SK-N-SH treated with all-trans-retinoic acid at 6 μM for 48 hours (cell line): ENCODE data around the gene KCNK6.

Experiments used
- ATAC-seq: fragments of 200-7000 bp; cut with Tn5 transposase; 3 replicates; pipeline ENCODE4 v1.9.1; 2020; ENCODE audit warnings: mild to moderate bottlenecking, moderate library complexity
- ARNTL ChIP-seq: fragments of 450-650 bp; formaldehyde crosslinking; IDR thresholded peaks from 2 replicates; pipeline ENCODE4 v1.5.0; 2020; ENCODE audit warnings: low read depth, mild to moderate bottlenecking, moderate library complexity, borderline replicate concordance
- BACH2 ChIP-seq: fragments of 250-450 bp; sonication (Bioruptor Pico); IDR thresholded peaks from 2 replicates; pipeline ENCODE4 v1.9.0; 2021; ENCODE audit warnings: mild to moderate bottlenecking, borderline replicate concordance
- CSDC2 ChIP-seq: fragments of 250-450 bp; sonication (Bioruptor Pico); IDR thresholded peaks from 2 replicates; pipeline ENCODE4 v1.5.0; 2020; ENCODE audit warnings: mild to moderate bottlenecking, moderate library complexity
- ESRRG ChIP-seq: fragments of 250-450 bp; sonication (Bioruptor Pico); IDR thresholded peaks from 2 replicates; pipeline ENCODE4 v1.6.1; 2021; ENCODE audit warnings: mild to moderate bottlenecking
- GLIS3 ChIP-seq: fragments of 250-450 bp; sonication (Bioruptor Pico); IDR thresholded peaks from 2 replicates; pipeline ENCODE4 v1.5.0; 2020; ENCODE audit warnings: mild to moderate bottlenecking, moderate library complexity
- ISL1 ChIP-seq: fragments of 250-450 bp; sonication (Bioruptor Pico); IDR thresholded peaks from 2 replicates; pipeline ENCODE4 v2.1.2; 2022; ENCODE audit warnings: mild to moderate bottlenecking, moderate library complexity
- PATZ1 ChIP-seq: fragments of 250-450 bp; sonication (Bioruptor Pico); IDR thresholded peaks from 2 replicates; pipeline ENCODE4 v1.8.0; 2020; ENCODE audit warnings: mild to moderate bottlenecking, moderate library complexity, borderline replicate concordance
- POU6F1 ChIP-seq: fragments of 250-450 bp; sonication (Bioruptor Pico); IDR thresholded peaks from 2 replicates; pipeline ENCODE4 v1.8.0; 2021; ENCODE audit warnings: low read depth, mild to moderate bottlenecking, moderate library complexity, borderline replicate concordance
- RARB ChIP-seq: fragments of 250-450 bp; sonication (Bioruptor Pico); IDR thresholded peaks from 2 replicates; pipeline ENCODE4 v1.8.0; 2021; ENCODE audit warnings: mild to moderate bottlenecking, moderate library complexity
- SNAI2 ChIP-seq: fragments of 250-450 bp; sonication (Bioruptor Pico); IDR thresholded peaks from 2 replicates; pipeline ENCODE4 v1.5.0; 2020; ENCODE audit warnings: mild to moderate bottlenecking, moderate library complexity
- TCF4 ChIP-seq: fragments of 250-450 bp; sonication (Bioruptor Pico); IDR thresholded peaks from 2 replicates; pipeline ENCODE4 v1.8.0; 2021; ENCODE audit warnings: mild to moderate bottlenecking, moderate library complexity, borderline replicate concordance
- TOX ChIP-seq: fragments of 250-450 bp; sonication (Bioruptor Pico); IDR thresholded peaks from 2 replicates; pipeline ENCODE4 v1.8.0; 2021; ENCODE audit warnings: mild to moderate bottlenecking, moderate library complexity, borderline replicate concordance
- TSHZ2 ChIP-seq: fragments of 250-450 bp; sonication (Bioruptor Pico); IDR thresholded peaks from 2 replicates; pipeline ENCODE4 v1.5.0; 2020; ENCODE audit warnings: mild to moderate bottlenecking, moderate library complexity
- ZC3H10 ChIP-seq: fragments of 250-450 bp; sonication (Bioruptor Pico); IDR thresholded peaks from 2 replicates; pipeline ENCODE4 v1.5.1; 2021; ENCODE audit warnings: mild to moderate bottlenecking, moderate library complexity
- ZFP3 ChIP-seq: fragments of 250-450 bp; sonication (Bioruptor Pico); IDR thresholded peaks from 2 replicates; pipeline ENCODE4 v1.5.0; 2020; ENCODE audit warnings: mild to moderate bottlenecking, moderate library complexity
- ZFP30 ChIP-seq: fragments of 450-650 bp; formaldehyde crosslinking; IDR thresholded peaks from 2 replicates; pipeline ENCODE4 v1.5.0; 2022; ENCODE audit warnings: mild to moderate bottlenecking, moderate library complexity
- ZNF565 ChIP-seq: fragments of 450-650 bp; formaldehyde crosslinking; conservative IDR thresholded peaks from 2 replicates; pipeline ENCODE4 v1.5.0; 2020; ENCODE audit warnings: low read depth, mild to moderate bottlenecking, moderate library complexity
- ZNF70 ChIP-seq: fragments of 450-650 bp; formaldehyde crosslinking; IDR thresholded peaks from 2 replicates; pipeline ENCODE4 v1.5.0; 2020; ENCODE audit warnings: mild to moderate bottlenecking, moderate library complexity
- ZNF8 ChIP-seq: fragments of 450-650 bp; formaldehyde crosslinking; IDR thresholded peaks from 2 replicates; pipeline ENCODE4 v1.5.0; 2020; ENCODE audit warnings: mild to moderate bottlenecking, moderate library complexity
- TF ChIP-seq, protein P1 (sequence below): fragments of 250-450 bp; sonication (Bioruptor Pico); IDR thresholded peaks from 2 replicates; pipeline ENCODE4 v1.5.1; 2021; ENCODE audit warnings: mild to moderate bottlenecking, moderate library complexity

The KCNK6 gene

GRCh38 chr19:38306236-38306635 lies 13.4 kb upstream of the KCNK6 start:
- ATAC-seq, result no peak
- TF ChIP-seq PATZ1 (CRISPR knock-in tag) (no peak), ZFP3 (no peak), ZFP30 (CRISPR knock-in tag) (no peak), ZNF565 (CRISPR knock-in tag) (no peak), BACH2 (CRISPR knock-in tag) (no peak), TCF4 (CRISPR knock-in tag) (no peak), POU6F1 (CRISPR knock-in tag) (no peak), TOX (CRISPR knock-in tag) (no peak), ZNF70 (CRISPR knock-in tag) (no peak)
- TF ChIP-seq, protein P1, sequence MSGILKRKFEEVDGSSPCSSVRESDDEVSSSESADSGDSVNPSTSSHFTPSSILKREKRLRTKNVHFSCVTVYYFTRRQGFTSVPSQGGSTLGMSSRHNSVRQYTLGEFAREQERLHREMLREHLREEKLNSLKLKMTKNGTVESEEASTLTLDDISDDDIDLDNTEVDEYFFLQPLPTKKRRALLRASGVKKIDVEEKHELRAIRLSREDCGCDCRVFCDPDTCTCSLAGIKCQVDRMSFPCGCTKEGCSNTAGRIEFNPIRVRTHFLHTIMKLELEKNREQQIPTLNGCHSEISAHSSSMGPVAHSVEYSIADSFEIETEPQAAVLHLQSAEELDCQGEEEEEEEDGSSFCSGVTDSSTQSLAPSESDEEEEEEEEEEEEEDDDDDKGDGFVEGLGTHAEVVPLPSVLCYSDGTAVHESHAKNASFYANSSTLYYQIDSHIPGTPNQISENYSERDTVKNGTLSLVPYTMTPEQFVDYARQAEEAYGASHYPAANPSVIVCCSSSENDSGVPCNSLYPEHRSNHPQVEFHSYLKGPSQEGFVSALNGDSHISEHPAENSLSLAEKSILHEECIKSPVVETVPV, result no peak
- TF ChIP-seq, all 23 proteins: peak for 0

DNA sequence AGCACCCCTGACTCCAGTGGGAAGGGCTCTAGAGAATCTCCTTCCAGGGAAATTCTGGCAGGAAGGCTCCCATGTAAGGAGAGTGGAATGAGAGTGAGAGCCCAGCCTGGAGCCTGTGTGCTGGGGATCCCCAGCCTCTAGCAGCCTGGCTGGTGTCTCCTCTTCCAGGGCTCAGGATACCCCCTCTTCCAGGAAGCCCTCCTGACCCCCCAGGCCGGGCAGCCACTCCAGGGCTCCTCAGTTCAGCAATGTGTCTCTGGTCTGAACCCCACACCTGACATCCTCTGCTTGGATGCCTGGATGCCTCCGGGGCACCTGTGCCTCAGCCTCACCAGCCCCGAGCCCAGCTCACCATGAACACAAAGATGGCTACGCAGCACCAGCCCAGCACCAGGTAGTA lies 12.6 kb upstream of the KCNK6 start:
- ATAC-seq, result no peak
- TF ChIP-seq ESRRG (no peak), SNAI2 (no peak), ZFP30 (CRISPR knock-in tag) (no peak), TOX (CRISPR knock-in tag) (no peak)

GRCh38 chr19:38307597-38307996 lies 12.0 kb upstream of the KCNK6 start:
- TF ChIP-seq CSDC2 (no peak), TOX (CRISPR knock-in tag) (no peak), ZC3H10 (CRISPR knock-in tag) (no peak), PATZ1 (CRISPR knock-in tag) (no peak), TSHZ2 (no peak), ZFP30 (CRISPR knock-in tag) (no peak)
- TF ChIP-seq, protein P1, result no peak
- no peak for ATAC-seq

- TF ChIP-seq SNAI2, result no peak
- TF ChIP-seq ZC3H10 (CRISPR knock-in tag), result no peak
- no peak for TF ChIP-seq RARB
- TF ChIP-seq GLIS3 (CRISPR knock-in tag), result no peak
- TF ChIP-seq ISL1 (CRISPR knock-in tag), result no peak
- TF ChIP-seq BACH2 (CRISPR knock-in tag), result no peak
- TF ChIP-seq POU6F1 (CRISPR knock-in tag), result no peak
- TF ChIP-seq TCF4 (CRISPR knock-in tag), result no peak
- TF ChIP-seq ARNTL (CRISPR knock-in tag), result no peak
- no peak for TF ChIP-seq ESRRG
- TF ChIP-seq ZNF8 (CRISPR knock-in tag), result no peak
- ATAC-seq, result no peak
These were observed 11.5 kb upstream of the KCNK6 start for GRCh38 chr19:38308006-38308766.
